ENCODE data around the gene RNASEH2B.
A peak's percentile ranks its signal among the peaks of the same experiment; 100 is the strongest.

Gene RNASEH2B

GRCh38 chr13:50981686-50982085 is 72.1 kb downstream of the RNASEH2B start:
- ATAC-seq (ENCODE audit: low read depth): no peak
- peak overlapping the region; percentile 56 for H3K4me3 Mint-ChIP-seq

GRCh38 chr13:50989476-50989875 is 79.9 kb downstream of the RNASEH2B start:
- ATAC-seq (ENCODE audit: low read depth) (no peak), DNase-seq (ENCODE audit: low spot score in 2 of 2) (no peak)
- Mint-ChIP-seq H3K9me3 (no peaks in the 10 kb centered on the region), H3K4me1 (peaks cover 15% of the 10 kb centered on the region), H3K27ac (no peak overlapping the region), H3K4me3 (no peak overlapping the region), H3K36me3 (no peaks in the 10 kb centered on the region), H3K27me3 (no peaks in the 10 kb centered on the region)

More at GRCh38 chr13:50981686-50982085, 72.1 kb downstream of the RNASEH2B start:
- Mint-ChIP-seq H3K36me3 (peaks cover 9% of the 10 kb centered on the region), H3K4me1 (no peaks in the 10 kb centered on the region), H3K9me3 (peaks cover 1% of the 10 kb centered on the region), H3K27ac (peak overlapping the region; percentile 49), H3K27me3 (no peaks in the 10 kb centered on the region)
- no peak for DNase-seq (ENCODE audit: low spot score in 2 of 2)

DNA sequence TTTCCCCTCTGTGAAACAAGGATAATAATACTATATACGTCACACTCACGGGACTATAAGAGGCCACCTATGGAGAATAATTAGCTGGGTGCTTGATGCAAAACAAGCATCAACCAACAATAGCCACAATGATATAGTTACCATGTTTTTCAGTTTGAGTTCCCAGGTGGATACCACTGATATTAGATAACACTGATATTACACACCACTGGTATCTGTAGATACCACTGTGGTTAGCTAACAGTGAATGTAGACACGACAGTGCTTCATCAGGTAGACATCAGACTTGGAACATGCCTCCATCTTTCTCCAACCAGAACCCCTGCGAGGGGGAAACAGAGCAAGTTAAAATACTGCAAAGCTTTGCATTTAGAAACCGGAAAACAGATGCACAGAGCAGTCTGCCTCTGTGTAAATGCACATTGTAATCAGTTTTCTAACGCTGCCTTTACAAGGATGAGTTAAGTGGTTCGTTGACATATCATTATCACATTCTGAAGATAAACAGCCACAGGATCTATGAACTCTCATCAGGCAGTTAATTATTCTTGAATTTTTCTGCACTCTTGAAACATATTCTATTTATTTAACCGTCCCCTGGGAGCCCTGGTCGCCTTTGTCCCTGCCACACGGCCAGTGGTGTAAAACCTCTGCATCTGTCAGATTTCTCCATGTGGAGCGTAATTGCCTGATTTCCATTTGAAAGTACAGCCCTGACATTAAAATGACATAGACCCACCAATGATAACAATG is 80.7 kb downstream of the RNASEH2B start:
- no peaks in the 10 kb centered on the region for H3K27me3 Mint-ChIP-seq
- ATAC-seq (ENCODE audit: low read depth) (no peak), DNase-seq (ENCODE audit: low spot score in 2 of 2) (no peak)
- H3K27ac Mint-ChIP-seq: peak overlapping the region; percentile 7
- no peak overlapping the region for H3K4me3 Mint-ChIP-seq
- no peaks in the 10 kb centered on the region for H3K9me3 Mint-ChIP-seq
- peaks cover 2% of the 10 kb centered on the region for H3K36me3 Mint-ChIP-seq
- H3K4me1 Mint-ChIP-seq: peaks cover 15% of the 10 kb centered on the region

- Mint-ChIP-seq H3K4me1 (peaks cover 15% of the 10 kb centered on the region), H3K9me3 (no peaks in the 10 kb centered on the region), H3K4me3 (no peak overlapping the region), H3K36me3 (peaks cover 2% of the 10 kb centered on the region), H3K27me3 (no peaks in the 10 kb centered on the region), H3K27ac (peak overlapping the region; percentile 75)
- DNase-seq (ENCODE audit: low spot score in 2 of 2) (no peak), ATAC-seq (ENCODE audit: low read depth) (no peak)
These were observed 81.4 kb downstream of the RNASEH2B start for GRCh38 chr13:50990818-50991506.

GRCh38 chr13:50991579-50992521 is 82.3 kb downstream of the RNASEH2B start:
- peaks cover 2% of the 10 kb centered on the region for H3K36me3 Mint-ChIP-seq
- peaks cover 15% of the 10 kb centered on the region for H3K4me1 Mint-ChIP-seq
- peak overlapping the region; percentile 75 for H3K27ac Mint-ChIP-seq
- H3K9me3 Mint-ChIP-seq: no peaks in the 10 kb centered on the region
- H3K27me3 Mint-ChIP-seq: no peaks in the 10 kb centered on the region
- ATAC-seq (ENCODE audit: low read depth): peak; percentile 85
- no peak overlapping the region for H3K4me3 Mint-ChIP-seq
- peak in 1 of 2 donors; percentile 9 for DNase-seq (ENCODE audit: low spot score in 2 of 2)

DNA sequence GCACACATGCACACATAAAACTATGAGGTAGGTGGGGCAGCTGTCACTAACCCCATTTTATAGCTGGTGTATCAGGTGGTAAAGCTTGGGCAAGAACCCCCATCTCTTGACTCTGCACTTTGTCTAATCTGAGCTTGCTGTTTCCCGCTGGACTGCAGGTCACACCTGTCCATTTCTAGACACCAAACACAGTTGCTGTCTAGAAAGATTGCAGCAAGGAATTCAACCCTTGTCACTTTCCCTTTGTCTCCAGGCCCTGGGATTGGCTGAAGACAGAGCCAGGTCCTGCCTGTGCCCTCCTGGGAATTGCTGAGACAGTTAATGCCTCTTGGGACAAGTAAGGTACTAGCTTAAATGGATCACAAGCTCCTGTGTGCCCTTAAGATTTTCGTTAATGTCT is 83.8 kb downstream of the RNASEH2B start:
- H3K36me3 Mint-ChIP-seq: peaks cover 2% of the 10 kb centered on the region
- DNase-seq (ENCODE audit: low spot score in 2 of 2) (no peak), ATAC-seq (ENCODE audit: low read depth) (no peak)
- H3K9me3 Mint-ChIP-seq: no peaks in the 10 kb centered on the region
- no peaks in the 10 kb centered on the region for H3K27me3 Mint-ChIP-seq
- H3K4me3 Mint-ChIP-seq: no peak overlapping the region
- no peak overlapping the region for H3K27ac Mint-ChIP-seq
- H3K4me1 Mint-ChIP-seq: peaks cover 15% of the 10 kb centered on the region

DNA sequence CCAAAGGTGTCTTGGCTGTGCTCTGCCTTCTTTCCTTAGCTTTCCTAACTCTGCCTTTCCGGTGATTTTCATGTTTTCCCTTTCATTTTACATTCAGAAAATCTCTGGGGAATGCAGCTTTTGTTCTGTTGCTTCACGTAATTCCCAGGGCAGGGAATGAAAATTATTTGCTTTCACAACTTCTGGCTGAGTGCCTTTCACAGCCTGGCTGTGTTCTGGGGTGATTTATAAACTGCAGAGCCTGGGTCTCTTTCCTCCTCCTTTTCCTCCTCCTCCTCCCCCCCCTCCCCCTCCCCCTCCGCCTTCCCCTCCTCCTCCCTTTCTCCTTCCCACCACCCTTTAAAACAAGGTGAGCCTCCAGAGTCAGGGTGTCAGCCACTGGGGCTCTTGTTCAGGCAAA is 84.3 kb downstream of the RNASEH2B start:
- Mint-ChIP-seq H3K27ac (no peak overlapping the region), H3K4me3 (no peak overlapping the region), H3K4me1 (peaks cover 15% of the 10 kb centered on the region), H3K9me3 (no peaks in the 10 kb centered on the region), H3K36me3 (peaks cover 2% of the 10 kb centered on the region), H3K27me3 (no peaks in the 10 kb centered on the region)
- ATAC-seq (ENCODE audit: low read depth): no peak
- no peak for DNase-seq (ENCODE audit: low spot score in 2 of 2)

DNA sequence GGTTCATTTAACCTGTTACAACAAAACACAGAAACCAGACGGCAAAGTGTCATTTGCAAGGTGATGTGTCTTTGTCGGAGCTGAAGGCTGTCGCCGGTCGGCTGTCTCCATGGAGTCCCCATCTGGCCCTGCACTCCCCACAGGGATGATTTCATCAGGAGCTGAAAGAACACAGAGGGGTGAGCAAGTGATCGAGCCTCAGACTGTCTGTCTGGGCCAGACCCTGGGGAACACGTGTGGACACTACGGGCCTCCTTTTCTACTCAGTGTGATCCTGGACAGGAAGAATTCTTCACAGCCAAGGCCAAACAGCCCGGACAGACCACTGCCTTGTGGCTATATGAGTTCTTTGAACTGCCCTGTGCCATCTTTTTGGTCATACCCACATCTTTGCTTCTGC is 85.1 kb downstream of the RNASEH2B start:
- Mint-ChIP-seq H3K4me1 (peaks cover 15% of the 10 kb centered on the region), H3K9me3 (no peaks in the 10 kb centered on the region), H3K4me3 (no peak overlapping the region), H3K27me3 (peaks cover 4% of the 10 kb centered on the region), H3K27ac (no peak overlapping the region), H3K36me3 (peaks cover 2% of the 10 kb centered on the region)
- DNase-seq (ENCODE audit: low spot score in 2 of 2): no peak
- ATAC-seq (ENCODE audit: low read depth): no peak

GRCh38 chr13:50995854-50996253 is 86.3 kb downstream of the RNASEH2B start:
- ATAC-seq (ENCODE audit: low read depth) (no peak), DNase-seq (ENCODE audit: low spot score in 2 of 2) (no peak)
- Mint-ChIP-seq H3K27me3 (peaks cover 4% of the 10 kb centered on the region), H3K4me3 (no peak overlapping the region), H3K36me3 (peaks cover 2% of the 10 kb centered on the region), H3K9me3 (no peaks in the 10 kb centered on the region), H3K4me1 (peaks cover 11% of the 10 kb centered on the region), H3K27ac (no peak overlapping the region)

DNA sequence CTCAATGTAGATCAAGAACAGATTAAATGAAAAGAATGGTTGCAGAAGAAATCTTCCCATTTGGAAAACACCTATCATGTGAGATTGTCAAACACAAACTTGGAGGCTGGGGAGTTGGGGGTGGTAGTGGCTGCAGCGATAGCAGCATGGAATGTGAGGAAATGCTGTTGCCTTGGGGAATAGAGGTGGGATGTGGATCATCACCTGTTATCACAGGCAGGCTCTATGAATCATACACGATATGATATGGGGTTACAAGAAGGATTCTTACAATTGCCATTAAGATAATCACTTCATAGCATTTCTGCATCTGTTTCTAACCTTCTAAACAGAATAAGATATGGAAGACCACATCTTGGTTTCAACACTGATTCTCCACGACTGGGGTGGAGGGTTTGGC is 88.7 kb downstream of the RNASEH2B start:
- no peak overlapping the region for H3K4me3 Mint-ChIP-seq
- no peaks in the 10 kb centered on the region for H3K4me1 Mint-ChIP-seq
- no peak for ATAC-seq (ENCODE audit: low read depth)
- no peak for DNase-seq (ENCODE audit: low spot score in 2 of 2)
- H3K27me3 Mint-ChIP-seq: peaks cover 7% of the 10 kb centered on the region
- peaks cover 2% of the 10 kb centered on the region for H3K36me3 Mint-ChIP-seq
- no peak overlapping the region for H3K27ac Mint-ChIP-seq
- no peaks in the 10 kb centered on the region for H3K9me3 Mint-ChIP-seq

- Mint-ChIP-seq H3K27ac (no peak overlapping the region), H3K36me3 (peaks cover 2% of the 10 kb centered on the region), H3K4me3 (no peak overlapping the region), H3K4me1 (peaks cover 2% of the 10 kb centered on the region), H3K9me3 (no peaks in the 10 kb centered on the region), H3K27me3 (peaks cover 14% of the 10 kb centered on the region)
- DNase-seq (ENCODE audit: low spot score in 2 of 2) (no peak), ATAC-seq (ENCODE audit: low read depth) (no peak)
These were observed 90.0 kb downstream of the RNASEH2B start for GRCh38 chr13:50999641-51000040.

DNA sequence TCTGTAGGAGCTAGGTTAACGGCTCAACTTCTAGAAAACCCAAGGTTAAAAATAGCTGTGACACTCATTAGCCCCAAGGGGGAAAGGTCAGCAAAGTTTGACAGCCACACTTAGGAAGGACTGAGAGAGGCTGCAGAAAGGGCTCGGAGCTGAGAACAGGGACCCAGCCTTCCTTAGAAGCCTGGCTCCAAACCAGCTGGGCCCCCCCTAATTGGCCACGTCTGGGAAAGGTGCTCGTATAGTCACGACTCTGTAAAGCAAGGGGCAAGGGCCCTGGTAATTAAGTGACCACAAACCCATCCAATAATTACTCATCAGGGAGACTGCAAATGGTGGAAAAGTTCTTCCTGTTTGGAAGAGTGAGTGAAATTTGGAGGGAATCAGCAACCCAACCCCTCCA is 90.5 kb downstream of the RNASEH2B start:
- H3K9me3 Mint-ChIP-seq: no peaks in the 10 kb centered on the region

GRCh38 chr13:51000571-51001260 is 91.1 kb downstream of the RNASEH2B start:
- Mint-ChIP-seq H3K36me3 (no peaks in the 10 kb centered on the region), H3K27ac (no peak overlapping the region), H3K27me3 (peaks cover 15% of the 10 kb centered on the region), H3K9me3 (no peaks in the 10 kb centered on the region), H3K4me3 (no peak overlapping the region), H3K4me1 (peaks cover 3% of the 10 kb centered on the region)
- no peak for ATAC-seq (ENCODE audit: low read depth)
- no peak for DNase-seq (ENCODE audit: low spot score in 2 of 2)

More for the DNA sequence above, 90.5 kb downstream of the RNASEH2B start:
- Mint-ChIP-seq H3K4me3 (no peak overlapping the region), H3K27ac (no peak overlapping the region), H3K4me1 (peaks cover 3% of the 10 kb centered on the region), H3K27me3 (peaks cover 15% of the 10 kb centered on the region), H3K36me3 (peaks cover 2% of the 10 kb centered on the region)
- ATAC-seq (ENCODE audit: low read depth): no peak
- no peak for DNase-seq (ENCODE audit: low spot score in 2 of 2)
